PC-3 (cell line): ENCODE measurements around the gene LRRC8C. TPM values are rescaled to one million over a fixed set of nuclear protein-coding genes. Genes with fewer than 3 reads are reported as not detected.

Experiments
- ATAC-seq: fragments of 200-7000 bp; cut with Tn5 transposase; 2 replicates; pipeline ENCODE4 v1.9.1; 2020; ENCODE audit warnings: mild to moderate bottlenecking, moderate library complexity
- BruUV-seq: library from RNA; stranded (reverse); fragments of 400-500 nt; replicated peaks from 2 replicates; lab custom pipeline; 2021; lab: Mats Ljungman, UMichigan
- CTCF ChIA-PET: fragments of 300-600 bp; sonication (Branson Sonifier 250); formaldehyde crosslinking; loops from one replicate; lab custom pipeline; 2022; ENCODE audit warnings: antibody characterized with exemption; lab: Charles Lee
- POLR2A ChIA-PET: fragments of 300-600 bp; sonication (Branson Sonifier 250); formaldehyde crosslinking; loops from one replicate; lab custom pipeline; 2022; ENCODE audit warnings: antibody characterized with exemption; ENCODE audit not compliant: unreplicated experiment; lab: Charles Lee
- DNase-seq: peaks from one replicate; pipeline ENCODE4 v3.0.0-alpha.2; 2015
- H2AFZ ChIP-seq: fragments of 300-600 bp; sonication (generic); 2 replicates; pipeline ENCODE4 v1.6.0; 2016; ENCODE audit warnings: antibody characterized with exemption, low read length
- H3F3A ChIP-seq: fragments of 300-600 bp; sonication (generic); one replicate; pipeline ENCODE4 v1.6.0; 2017; ENCODE audit warnings: antibody characterized with exemption, low read length, control low read depth, mild to moderate bottlenecking; ENCODE audit not compliant: unreplicated experiment
- H3K27ac ChIP-seq: fragments of 300-600 bp; sonication (generic); 2 replicates; pipeline ENCODE4 v1.5.1; 2016; ENCODE audit warnings: mild to moderate bottlenecking, low read length
- H3K27me3 ChIP-seq: fragments of 300-600 bp; sonication (generic); 2 replicates; pipeline ENCODE4 v1.6.1; 2016; ENCODE audit warnings: low read length, mixed read lengths
- H3K36me3 ChIP-seq: fragments of 300-600 bp; sonication (generic); 2 replicates; pipeline ENCODE4 v1.6.1; 2016; ENCODE audit warnings: low read depth, mixed run types, low read length, mixed read lengths
- H3K4me1 ChIP-seq: fragments of 300-600 bp; sonication (generic); 2 replicates; pipeline ENCODE4 v1.5.1; 2016; ENCODE audit warnings: low read length; ENCODE audit not compliant: insufficient read depth
- H3K4me2 ChIP-seq: fragments of 300-600 bp; sonication (generic); 2 replicates; pipeline ENCODE4 v1.6.0; 2016; ENCODE audit warnings: low read length
- H3K4me3 ChIP-seq: fragments of 300-600 bp; sonication (generic); 2 replicates; pipeline ENCODE4 v1.5.1; 2016; ENCODE audit warnings: mild to moderate bottlenecking, low read length, mixed read lengths
- H3K79me2 ChIP-seq: fragments of 300-600 bp; sonication (generic); 2 replicates; pipeline ENCODE4 v1.6.1; 2017; ENCODE audit warnings: low read length, mixed read lengths
- H3K9ac ChIP-seq: fragments of 300-600 bp; sonication (generic); 2 replicates; pipeline ENCODE4 v1.6.0; 2016; ENCODE audit warnings: mild to moderate bottlenecking, low read length
- H3K9me2 ChIP-seq: fragments of 300-600 bp; sonication (generic); replicated peaks from 2 replicates; pipeline ENCODE4 v1.6.1; 2016; ENCODE audit warnings: mixed run types, low read length, mixed read lengths
- H3K9me3 ChIP-seq: fragments of 300-600 bp; sonication (generic); 2 replicates; pipeline ENCODE4 v1.6.1; 2016; ENCODE audit warnings: low read length, mixed read lengths
- H4K20me1 ChIP-seq: fragments of 300-600 bp; sonication (generic); 2 replicates; pipeline ENCODE4 v1.6.1; 2016; ENCODE audit warnings: low read length, mixed read lengths
- EZH2 ChIP-seq: fragments of 300-600 bp; sonication (generic); IDR thresholded peaks from one replicate; pipeline ENCODE4 v1.6.1; 2017; ENCODE audit warnings: antibody characterized with exemption, mild to moderate bottlenecking, low read length; ENCODE audit not compliant: unreplicated experiment
- EZH2phosphoT487 ChIP-seq: fragments of 300-600 bp; sonication (generic); IDR thresholded peaks from 2 replicates; pipeline ENCODE4 v1.6.1; 2018; ENCODE audit warnings: mild to moderate bottlenecking, antibody characterized with exemption, low read length, borderline replicate concordance
- intact Hi-C: fragments of 100-400 bp; cut with micrococcal nuclease; formaldehyde crosslinking; loops from 2 replicates; pipeline ENCODE4 v1.9.0; 2023
- total RNA-seq: library from RNA; depleted of rRNA; stranded (reverse); fragments of >200 nt; gene quantifications from 2 replicates; pipeline ENCODE4 v1.2.3, GENCODE V29; 2014
- TF ChIP-seq, protein P1 (sequence below): fragments of 300-600 bp; sonication (generic); conservative IDR thresholded peaks from 2 replicates; pipeline ENCODE4 v1.5.1; 2017; ENCODE audit warnings: antibody characterized with exemption, low read depth, mild to moderate bottlenecking, low read length

Gene LRRC8C
- total RNA-seq, 1 experiment from 2014 or later, result 4.3 TPM

DNA sequence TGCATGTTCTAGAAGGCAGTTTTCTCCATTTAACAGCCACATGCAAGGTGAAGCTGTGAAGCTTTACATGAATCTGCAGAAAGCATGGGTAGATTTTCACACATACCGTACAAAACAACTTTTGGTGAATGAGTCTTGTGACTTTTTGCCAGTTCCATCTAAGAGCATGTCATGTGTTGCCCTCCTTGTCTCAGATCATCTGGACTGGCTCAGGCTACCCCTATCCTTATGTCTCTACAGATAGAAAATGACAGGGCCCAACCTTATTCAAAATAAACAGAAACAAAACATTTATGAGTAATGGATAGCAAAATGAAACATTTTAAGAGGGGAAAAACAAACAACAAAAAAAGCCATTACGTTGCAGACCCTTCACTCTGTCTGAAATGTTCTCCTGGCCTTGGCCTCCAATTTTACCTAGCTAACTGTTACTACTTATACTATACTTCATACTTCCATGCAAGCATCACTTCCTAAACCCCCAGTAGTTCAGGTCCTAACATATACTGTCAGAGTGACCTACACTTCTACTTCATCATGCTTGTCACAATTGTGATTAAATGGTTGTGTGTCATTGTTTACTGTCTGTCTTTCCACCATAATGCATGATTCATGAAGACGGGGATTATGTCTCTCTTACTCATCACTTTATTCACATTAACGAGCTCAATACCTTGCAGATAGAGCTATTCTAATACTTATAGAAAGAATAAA, 39.0 kb downstream of the LRRC8C start:
- intact Hi-C loops, result loop anchor here (2.0 kb wide), 1 partner anchor 35 kb away; no protein-coding TSS in a partner anchor
- ATAC-seq (peak; percentile 98), DNase-seq (peak; percentile 90)
- no peak overlapping the region for H3K4me3 ChIP-seq
- ChIA-PET POLR2A (no interaction called here), CTCF (no interaction called here)
- TF ChIP-seq, protein P1, sequence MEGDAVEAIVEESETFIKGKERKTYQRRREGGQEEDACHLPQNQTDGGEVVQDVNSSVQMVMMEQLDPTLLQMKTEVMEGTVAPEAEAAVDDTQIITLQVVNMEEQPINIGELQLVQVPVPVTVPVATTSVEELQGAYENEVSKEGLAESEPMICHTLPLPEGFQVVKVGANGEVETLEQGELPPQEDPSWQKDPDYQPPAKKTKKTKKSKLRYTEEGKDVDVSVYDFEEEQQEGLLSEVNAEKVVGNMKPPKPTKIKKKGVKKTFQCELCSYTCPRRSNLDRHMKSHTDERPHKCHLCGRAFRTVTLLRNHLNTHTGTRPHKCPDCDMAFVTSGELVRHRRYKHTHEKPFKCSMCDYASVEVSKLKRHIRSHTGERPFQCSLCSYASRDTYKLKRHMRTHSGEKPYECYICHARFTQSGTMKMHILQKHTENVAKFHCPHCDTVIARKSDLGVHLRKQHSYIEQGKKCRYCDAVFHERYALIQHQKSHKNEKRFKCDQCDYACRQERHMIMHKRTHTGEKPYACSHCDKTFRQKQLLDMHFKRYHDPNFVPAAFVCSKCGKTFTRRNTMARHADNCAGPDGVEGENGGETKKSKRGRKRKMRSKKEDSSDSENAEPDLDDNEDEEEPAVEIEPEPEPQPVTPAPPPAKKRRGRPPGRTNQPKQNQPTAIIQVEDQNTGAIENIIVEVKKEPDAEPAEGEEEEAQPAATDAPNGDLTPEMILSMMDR, result no peak
- TF ChIP-seq EZH2phosphoT487 (no peak), EZH2 (no peak)
- no peaks in the 10 kb centered on the region for H3K9me3 ChIP-seq
- no peaks in the 10 kb centered on the region for H3K9me2 ChIP-seq
- H4K20me1 ChIP-seq, result no peaks in the 10 kb centered on the region
- no peak overlapping the region for H2AFZ ChIP-seq
- H3K36me3 ChIP-seq, result no peaks in the 10 kb centered on the region
- peaks cover 23% of the 10 kb centered on the region for H3K4me1 ChIP-seq
- no TSS peak for BruUV-seq
- H3K9ac ChIP-seq, result no peak overlapping the region
- H3F3A ChIP-seq, result no peaks in the 10 kb centered on the region
- no peaks in the 10 kb centered on the region for H3K79me2 ChIP-seq
- peak overlapping the region; percentile 34 for H3K4me2 ChIP-seq
- no peaks in the 10 kb centered on the region for H3K27me3 ChIP-seq
- peak overlapping the region; percentile 63 for H3K27ac ChIP-seq

DNA sequence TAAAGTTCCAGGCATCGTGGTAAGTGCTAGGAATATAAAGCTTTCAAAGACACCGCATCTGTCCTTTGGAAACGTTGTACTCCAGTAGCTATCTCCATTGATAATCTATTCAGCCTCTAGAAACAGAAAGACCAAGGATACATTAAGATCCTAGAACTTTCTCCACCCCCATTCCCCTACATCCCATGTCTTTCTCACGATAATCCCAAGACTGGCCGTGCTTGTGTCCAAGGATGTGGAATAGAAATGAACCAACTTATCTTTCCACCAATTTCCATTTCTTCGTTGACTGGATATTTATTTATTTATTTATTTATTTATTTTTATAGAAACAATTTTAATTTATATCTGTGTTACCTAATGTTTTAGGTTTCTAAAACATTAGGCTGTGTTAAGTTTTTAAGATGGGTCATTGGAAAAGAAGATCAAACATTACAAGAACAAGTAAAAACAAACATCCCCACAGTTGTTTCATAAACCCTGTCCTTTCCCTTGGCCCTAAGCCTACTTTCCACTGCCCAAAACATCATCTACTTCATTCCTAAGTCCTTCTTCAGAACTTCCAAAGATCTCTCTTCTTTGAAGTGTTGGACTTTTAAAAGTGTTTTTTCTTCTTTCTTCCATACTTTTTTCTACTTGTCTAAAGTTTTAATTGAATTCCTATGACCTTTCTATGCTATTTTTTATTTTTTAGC, 39.7 kb downstream of the LRRC8C start:
- Histone ChIP-seq H3K27me3 (no peaks in the 10 kb centered on the region), H3K79me2 (no peaks in the 10 kb centered on the region), H3K36me3 (no peaks in the 10 kb centered on the region), H3K4me2 (peak overlapping the region; percentile 34; the same call in 1 of the 2 replicates), H3K9me3 (no peaks in the 10 kb centered on the region), H3K9me2 (no peaks in the 10 kb centered on the region), H3K4me3 (no peak overlapping the region), H2AFZ (no peak overlapping the region), H4K20me1 (no peaks in the 10 kb centered on the region), H3K27ac (peak overlapping the region; percentile 63), H3F3A (no peaks in the 10 kb centered on the region), H3K4me1 (peaks cover 23% of the 10 kb centered on the region), H3K9ac (no peak overlapping the region)
- CTCF ChIA-PET, result interaction anchor here (0.6 kb wide), 2 partner anchors 41 to 212 kb away, joined by 3 read pairs; no protein-coding TSS in a partner anchor
- no TSS peak for BruUV-seq
- DNase-seq (peak; percentile 10), ATAC-seq (no peak)
- POLR2A ChIA-PET, result no interaction called here
- TF ChIP-seq EZH2phosphoT487 (no peak), EZH2 (no peak)
- TF ChIP-seq, protein P1, result no peak
- intact Hi-C loops, result loop anchor here (2.0 kb wide), 1 partner anchor 36 kb away; no protein-coding TSS in a partner anchor
